ENCODE measurements around the gene WWP2.
"Not testable (repeated sequence)": the region's sequence is repeated elsewhere in the genome, so short reads cannot be mapped to it uniquely, and the experiment has no call there.

- TF ChIP-seq POLR2A, CTCF (IDR thresholded peaks at IDR 0.05): not testable (repeated sequence)
Observed at GRCh38 chr16:69963312-69963711, 201.2 kb downstream of the WWP2 start.

All from esophagus squamous epithelium (tissue), 4 donors.